HG02759 (cell line): ENCODE measurements around the gene LDAH.
A peak's percentile ranks its signal among the peaks of the same experiment; 100 is the strongest.

Experiments used
- ATAC-seq: cut with Tn5 transposase; IDR thresholded peaks from one replicate; pipeline ENCODE4 v1.9.1; 2021; ENCODE audit warnings: mild to moderate bottlenecking, moderate library complexity; ENCODE audit not compliant: unreplicated experiment

The LDAH gene

GRCh38 chr2:20687260-20687832, 135.6 kb downstream of the LDAH start:
- no peak for ATAC-seq

DNA sequence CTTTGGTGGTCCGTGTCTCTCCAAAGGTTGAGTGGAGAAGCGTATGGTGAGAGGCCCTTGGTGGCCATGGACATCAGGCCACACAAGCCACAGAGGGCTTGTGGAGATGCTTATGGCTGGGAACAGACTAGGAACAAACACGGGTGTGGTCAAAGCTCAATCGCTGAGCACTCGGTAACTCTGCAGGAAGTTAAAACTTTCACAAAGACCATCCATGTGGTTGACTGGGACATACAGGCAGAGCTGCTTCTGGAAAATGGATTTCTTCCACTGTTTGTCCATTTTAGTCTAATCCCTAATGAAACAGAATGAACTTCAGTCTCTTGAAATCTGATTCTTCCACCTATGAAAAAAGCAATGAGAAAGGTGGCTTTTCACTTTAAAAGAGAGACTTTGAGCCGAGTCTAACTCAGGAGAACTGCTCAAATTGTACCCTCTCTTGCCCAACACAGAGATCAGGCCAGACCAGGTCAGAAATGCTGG, 138.3 kb downstream of the LDAH start:
- no peak for ATAC-seq

DNA sequence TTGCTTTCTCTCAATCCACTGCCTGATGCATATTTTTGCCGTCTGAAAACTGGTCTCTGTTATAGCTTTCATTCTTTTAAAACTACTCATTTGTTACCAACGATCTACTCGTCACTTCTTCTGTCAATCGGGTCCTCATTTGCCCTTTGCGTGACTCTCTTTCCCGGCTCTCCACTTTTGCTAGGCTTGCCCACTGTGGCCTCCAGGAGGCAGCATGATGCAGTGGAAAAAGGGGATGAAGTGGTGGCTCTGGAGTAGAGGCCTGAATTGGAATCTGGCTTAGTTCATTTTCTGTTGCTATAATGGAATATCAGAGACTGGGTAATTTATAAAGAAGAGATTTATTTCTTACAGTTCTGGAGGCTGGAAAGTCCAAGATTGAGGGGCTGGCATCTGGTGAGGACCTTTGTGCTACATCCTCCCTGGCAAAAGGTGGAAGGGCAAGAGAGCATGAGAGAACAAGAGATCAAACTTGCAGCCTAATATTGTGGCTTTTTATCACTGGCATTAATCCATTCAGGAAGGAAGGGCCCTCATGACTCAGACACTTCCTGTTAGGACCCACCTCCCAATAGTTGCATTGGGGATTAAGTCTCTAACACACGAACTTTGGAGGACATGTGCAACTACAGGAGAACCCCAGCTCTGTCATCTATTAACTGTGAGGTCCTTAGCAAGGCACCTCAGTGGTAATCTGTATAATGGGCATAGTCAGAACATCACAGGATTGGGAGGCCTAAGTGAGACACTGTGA, 140.6 kb downstream of the LDAH start:
- no peak for ATAC-seq

DNA sequence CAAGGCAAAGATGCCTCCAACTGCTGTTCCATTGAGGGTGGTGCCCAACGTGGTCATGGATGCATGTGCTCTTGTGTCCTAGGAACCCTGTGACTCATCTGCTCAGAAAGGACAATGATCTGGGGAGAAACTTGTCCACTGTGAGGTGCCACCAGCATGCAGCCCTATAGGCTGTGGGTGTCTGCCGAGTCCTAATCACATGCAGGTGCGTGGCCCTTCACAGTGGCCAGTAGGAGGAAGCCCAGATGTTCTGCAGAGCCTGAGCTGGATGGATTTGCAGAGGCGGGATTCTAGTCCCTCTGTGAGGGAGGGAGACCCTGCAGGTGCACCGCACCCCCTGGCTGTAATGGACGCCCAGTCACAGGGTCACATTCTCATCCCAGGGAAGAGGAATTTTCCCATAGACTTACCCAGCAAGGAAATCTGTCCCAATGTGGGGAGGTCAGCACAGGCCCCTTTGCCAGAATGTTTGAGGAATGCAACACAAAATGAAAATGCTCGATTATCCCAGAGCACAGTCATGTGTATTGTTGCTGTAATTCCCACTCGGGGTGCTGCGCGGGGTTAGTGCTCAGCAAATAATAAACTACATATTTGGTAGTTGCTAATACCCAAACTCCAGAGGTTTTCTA, 142.0 kb downstream of the LDAH start:
- no peak for ATAC-seq

DNA sequence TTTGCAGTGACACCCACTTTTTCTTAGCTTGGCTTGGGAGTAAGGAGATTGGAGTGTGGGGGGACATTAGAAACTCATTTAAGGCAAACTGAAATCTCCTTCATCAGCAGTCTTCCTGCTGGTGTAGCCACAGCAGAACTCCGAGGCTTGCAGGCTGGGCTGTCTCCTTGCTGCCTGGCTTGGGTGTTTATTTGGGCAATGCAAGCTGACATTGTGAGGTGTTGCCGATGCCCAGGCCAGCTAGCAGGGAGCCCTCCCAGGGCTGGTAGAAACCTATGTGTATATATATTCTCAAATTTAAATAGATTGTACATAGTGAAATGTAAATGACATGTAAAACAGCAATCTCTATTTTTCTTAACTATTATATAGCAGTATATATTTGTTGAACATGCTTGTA, 144.1 kb downstream of the LDAH start:
- ATAC-seq: no peak

GRCh38 chr2:20678086-20678395, 144.9 kb downstream of the LDAH start:
- no peak for ATAC-seq

DNA sequence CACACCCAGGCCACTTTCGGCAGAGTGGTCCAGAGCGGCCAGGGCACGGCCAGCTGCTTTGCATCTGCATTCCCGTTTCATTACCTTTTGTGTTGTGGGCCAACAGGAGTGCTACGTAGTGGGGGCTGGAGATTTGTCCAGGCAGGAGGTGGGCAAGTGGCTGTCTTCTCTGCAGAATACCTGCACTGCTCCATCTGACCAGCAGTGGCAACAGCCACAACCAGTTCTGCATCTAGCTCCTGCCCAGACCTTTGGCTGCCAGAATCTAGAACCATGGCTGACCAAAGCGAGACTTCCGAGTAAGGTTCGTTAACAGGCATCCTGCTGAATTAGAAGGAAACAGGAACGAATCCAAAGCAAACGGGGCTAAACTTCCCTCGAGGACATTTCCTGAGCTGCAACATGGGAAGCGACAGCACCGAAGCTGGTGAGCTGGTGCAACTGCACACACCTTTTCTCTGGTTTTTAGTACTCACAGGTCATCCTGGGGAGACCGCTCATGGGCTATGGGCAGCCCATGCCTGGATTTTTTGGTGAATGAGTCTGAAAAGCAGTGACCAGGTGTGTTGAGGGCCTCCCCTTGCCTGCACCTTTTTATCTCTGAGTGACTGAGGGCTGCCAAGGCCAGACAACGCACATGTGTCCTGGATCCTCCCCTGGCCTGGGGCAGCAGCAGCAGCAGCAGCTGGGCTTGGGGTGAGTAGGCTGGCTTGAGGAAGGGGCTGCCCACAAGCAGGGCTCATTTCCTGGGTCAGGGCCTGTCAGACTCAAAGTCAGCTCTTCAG, 145.4 kb downstream of the LDAH start:
- peak; percentile 35 for ATAC-seq

GRCh38 chr2:20676353-20677215, 146.3 kb downstream of the LDAH start:
- peak; percentile 44 for ATAC-seq

- peak; percentile 72 for ATAC-seq
Measured at GRCh38 chr2:20675701-20676352, 147.1 kb downstream of the LDAH start.

DNA sequence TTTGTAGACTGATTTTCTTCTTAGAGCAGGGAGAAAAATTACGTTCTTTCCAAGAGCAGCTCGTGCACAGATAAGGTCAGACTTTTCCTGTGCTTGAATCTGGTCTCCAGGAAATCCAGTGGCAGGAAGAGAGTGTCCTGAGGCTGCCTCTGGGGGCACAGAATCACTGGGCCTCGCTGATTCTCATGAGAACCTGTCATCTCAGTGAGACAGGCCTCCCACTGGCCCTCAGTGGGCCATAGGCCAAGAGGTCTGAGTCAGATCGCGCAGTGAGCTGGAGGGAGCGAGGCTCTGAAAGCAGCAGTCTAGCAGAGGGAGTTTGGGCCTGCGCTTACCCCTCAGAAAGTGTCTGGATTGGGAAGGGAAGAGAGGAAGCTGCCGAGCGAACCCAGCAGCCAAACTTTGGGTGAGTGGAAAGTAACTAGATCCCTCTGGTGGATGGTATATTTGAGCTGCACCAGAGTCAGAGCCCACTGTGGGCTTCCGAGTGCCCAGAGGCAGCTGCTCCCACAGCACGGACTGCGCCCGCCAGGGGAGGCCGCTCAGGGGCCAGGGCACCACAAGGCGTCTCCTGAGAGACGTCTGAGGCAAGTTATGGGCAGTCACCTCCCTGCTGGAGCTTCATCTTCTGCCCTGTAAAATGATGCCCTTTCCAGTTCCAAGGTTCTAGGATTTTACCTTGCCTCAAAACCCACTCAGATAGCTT, 147.8 kb downstream of the LDAH start:
- ATAC-seq: no peak

- no peak for ATAC-seq
Measured at GRCh38 chr2:20674309-20674965, 148.5 kb downstream of the LDAH start.

DNA sequence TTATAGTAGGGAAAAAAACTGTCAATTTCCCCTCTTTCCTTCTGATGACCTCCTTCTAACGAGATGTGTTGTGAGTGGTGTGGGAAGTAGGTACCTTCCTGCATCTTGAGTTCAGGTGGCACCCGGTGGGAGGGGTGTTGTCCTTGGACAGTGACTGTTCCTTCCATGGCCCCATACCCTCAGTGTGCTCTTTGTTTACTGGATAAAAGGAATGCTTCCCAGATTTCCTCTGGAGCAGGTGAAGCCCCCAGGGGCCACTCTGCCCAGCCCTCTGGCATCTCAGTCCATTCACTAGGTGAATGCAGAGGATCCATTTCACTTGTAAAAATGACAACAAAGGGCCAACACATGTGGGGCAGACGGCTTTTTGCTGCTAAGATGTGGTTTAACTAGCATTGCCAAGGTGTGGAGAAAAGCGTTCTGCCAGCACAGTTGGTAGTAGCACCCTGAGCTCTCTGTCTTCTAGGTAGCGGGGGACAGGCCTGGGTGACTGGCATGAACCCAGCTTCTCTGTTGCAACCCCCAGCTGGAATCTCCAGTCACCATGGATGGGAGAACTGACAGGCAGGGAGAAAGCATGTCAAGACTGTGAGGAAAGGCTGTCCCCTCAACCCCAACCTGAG, 149.1 kb downstream of the LDAH start:
- no peak for ATAC-seq

DNA sequence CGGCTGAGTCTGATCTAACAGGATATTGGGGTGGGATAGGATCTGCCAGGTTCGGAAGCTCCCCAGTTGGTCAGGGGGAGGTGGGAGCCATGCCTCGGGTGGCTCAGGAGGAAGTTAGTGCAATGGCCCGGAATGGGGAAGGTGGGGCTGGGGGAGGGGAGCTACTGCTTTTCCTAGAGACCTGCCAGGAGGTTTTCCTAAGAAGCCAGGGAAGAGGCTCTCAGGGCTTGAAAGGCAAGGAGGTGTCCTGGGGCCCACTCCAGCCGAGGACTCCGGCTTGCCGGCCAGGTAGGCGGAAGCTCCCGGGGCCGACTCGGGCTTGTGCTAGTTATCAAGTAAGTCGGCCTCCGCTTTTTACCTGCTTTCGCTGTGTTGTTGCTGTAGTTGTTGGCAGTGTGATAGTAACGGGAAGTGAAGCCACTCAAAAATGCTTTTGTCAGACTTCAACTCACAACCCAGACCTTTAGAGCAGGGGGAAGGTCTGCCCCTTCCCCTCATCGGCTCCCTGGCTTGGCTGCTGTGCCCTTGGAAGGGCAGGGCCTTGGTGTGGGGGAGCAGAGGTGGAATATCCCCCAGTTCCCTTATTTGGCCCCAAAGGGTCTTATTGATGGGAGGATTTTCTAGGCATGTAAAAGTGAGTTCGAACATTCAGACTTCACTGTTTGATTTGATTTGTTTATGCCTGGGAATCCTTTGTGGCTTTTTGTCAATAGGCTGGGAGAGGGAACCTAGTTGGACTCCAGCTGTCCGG, 150.5 kb downstream of the LDAH start:
- ATAC-seq: no peak

- ATAC-seq: no peak
Measured at GRCh38 chr2:20671736-20672080, 151.2 kb downstream of the LDAH start.

DNA sequence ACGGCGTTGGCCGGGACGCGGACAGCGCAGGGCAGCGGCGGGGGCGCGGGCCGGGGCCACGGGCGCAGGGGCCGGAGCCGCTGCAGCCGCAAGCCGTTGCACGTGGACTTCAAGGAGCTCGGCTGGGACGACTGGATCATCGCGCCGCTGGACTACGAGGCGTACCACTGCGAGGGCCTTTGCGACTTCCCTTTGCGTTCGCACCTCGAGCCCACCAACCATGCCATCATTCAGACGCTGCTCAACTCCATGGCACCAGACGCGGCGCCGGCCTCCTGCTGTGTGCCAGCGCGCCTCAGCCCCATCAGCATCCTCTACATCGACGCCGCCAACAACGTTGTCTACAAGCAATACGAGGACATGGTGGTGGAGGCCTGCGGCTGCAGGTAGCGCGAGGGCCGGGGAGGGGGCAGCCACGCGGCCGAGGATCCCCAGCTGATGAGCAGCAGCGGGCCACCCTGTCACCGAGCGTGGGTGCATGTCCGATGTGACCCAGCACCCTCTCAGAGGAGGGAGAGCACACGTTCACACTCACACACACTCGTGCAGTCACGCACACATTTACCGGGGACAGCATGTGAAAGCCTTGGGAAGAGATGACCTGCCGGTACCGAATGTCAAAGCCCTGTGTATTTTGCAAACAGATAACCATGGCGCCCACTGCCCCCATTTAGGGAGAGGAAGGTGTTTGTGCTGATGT, 151.7 kb downstream of the LDAH start:
- no peak for ATAC-seq

GRCh38 chr2:20670315-20671035, 152.4 kb downstream of the LDAH start:
- ATAC-seq: no peak
